ENCODE measurements around the gene HLA-A.

Gene HLA-A

DNA sequence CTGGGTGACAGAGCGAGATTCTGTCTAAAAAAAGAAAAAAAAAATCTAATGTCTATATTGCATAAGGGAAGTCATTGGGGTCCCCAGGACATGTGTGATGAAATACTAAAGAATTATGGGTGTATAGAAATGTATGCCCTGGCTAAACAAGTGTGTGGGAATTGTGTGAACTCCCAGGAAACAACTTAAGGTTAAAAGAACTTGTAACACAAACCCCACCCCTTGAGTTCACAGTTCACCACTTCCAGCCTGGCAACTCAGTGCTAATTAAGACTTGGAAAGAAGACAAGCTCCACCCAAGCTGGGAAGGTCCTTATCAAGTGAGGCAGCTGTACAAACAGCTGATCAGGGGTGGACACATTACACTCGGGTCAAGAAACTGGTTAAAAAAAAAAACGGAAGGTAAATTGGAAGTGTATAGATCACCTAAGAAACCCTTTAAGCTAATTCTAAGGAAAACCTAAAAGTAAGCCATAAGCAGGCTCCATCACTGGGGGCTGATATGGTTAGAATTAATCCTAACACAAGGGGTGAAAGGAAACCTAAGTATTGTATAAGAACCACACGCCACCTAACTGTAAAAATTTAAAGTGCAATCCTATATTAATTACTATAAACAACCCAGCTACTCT lies 25.2 kb downstream of the HLA-A start:
- TF ChIP-seq, protein P1, sequence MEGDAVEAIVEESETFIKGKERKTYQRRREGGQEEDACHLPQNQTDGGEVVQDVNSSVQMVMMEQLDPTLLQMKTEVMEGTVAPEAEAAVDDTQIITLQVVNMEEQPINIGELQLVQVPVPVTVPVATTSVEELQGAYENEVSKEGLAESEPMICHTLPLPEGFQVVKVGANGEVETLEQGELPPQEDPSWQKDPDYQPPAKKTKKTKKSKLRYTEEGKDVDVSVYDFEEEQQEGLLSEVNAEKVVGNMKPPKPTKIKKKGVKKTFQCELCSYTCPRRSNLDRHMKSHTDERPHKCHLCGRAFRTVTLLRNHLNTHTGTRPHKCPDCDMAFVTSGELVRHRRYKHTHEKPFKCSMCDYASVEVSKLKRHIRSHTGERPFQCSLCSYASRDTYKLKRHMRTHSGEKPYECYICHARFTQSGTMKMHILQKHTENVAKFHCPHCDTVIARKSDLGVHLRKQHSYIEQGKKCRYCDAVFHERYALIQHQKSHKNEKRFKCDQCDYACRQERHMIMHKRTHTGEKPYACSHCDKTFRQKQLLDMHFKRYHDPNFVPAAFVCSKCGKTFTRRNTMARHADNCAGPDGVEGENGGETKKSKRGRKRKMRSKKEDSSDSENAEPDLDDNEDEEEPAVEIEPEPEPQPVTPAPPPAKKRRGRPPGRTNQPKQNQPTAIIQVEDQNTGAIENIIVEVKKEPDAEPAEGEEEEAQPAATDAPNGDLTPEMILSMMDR (IDR thresholded peaks at IDR 0.05; ENCODE audit: low read depth, low read length), result peak; percentile 0; the same call in 1 of the 2 replicates
- no peak for DNase-seq (ENCODE audit: extremely low read depth, low read depth)

DNA sequence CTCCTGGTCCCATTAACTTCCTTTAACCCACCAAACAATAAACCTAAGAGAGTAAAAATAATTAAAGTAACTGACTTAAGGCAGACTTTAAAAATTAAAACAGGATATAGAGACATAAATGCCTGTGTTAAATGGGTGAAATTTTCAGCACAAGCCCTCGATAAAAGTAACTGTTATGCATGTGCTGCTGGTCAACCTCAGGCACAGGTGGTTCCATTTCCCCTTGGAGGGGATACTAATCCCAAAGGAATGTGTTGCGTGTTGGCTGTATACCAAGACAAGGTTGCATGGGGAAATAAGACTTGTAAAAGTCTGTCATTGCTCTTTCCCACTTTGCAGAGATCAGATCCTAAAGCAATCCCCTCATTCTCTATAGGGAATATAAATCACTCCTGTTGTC lies 25.8 kb downstream of the HLA-A start:
- TF ChIP-seq, protein P1 (IDR thresholded peaks at IDR 0.05; ENCODE audit: low read depth, low read length), result no peak
- DNase-seq (ENCODE audit: extremely low read depth, low read depth), result no peak

DNA sequence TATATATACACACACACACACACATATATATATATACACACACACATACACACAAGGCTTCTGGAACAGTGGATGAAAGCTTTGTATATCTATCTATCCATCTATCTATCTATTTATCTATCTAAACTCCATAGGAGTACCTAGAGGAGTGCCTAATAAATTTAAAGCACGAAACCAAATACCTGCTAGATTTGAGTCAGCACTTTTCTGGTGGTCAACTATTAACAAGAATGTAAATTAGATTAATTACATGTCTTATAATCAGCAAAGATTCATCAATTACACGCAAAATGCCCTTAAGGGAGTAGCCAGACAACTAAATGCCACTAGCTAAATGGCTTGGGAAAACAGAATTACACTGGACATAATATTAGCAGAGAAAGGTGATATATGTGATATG lies 26.6 kb downstream of the HLA-A start:
- no peak for DNase-seq (ENCODE audit: extremely low read depth, low read depth)
- TF ChIP-seq, protein P1 (IDR thresholded peaks at IDR 0.05; ENCODE audit: low read depth, low read length), result no peak

DNA sequence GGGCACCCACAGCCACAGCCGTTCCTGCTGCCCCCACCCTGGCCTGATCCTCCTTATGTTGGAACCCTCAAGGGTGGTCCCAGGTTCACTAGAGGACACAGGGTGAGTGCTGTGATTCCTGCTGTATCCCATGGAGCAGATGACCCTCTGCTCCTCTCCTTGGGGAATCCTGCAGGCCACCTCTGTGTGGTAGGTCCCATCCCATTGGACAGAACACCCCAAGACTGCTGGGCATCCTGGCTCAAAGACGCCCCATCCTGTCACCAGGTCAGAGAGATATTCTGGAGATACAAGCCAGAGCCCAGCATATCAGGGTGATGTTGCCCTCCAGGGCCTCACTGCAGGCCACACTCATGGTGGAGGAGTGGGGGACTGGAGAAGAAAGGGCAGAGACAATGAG lies 28.4 kb downstream of the HLA-A start:
- TF ChIP-seq, protein P1 (IDR thresholded peaks at IDR 0.05; ENCODE audit: low read depth, low read length), result no peak
- no peak for DNase-seq (ENCODE audit: extremely low read depth, low read depth)

DNA sequence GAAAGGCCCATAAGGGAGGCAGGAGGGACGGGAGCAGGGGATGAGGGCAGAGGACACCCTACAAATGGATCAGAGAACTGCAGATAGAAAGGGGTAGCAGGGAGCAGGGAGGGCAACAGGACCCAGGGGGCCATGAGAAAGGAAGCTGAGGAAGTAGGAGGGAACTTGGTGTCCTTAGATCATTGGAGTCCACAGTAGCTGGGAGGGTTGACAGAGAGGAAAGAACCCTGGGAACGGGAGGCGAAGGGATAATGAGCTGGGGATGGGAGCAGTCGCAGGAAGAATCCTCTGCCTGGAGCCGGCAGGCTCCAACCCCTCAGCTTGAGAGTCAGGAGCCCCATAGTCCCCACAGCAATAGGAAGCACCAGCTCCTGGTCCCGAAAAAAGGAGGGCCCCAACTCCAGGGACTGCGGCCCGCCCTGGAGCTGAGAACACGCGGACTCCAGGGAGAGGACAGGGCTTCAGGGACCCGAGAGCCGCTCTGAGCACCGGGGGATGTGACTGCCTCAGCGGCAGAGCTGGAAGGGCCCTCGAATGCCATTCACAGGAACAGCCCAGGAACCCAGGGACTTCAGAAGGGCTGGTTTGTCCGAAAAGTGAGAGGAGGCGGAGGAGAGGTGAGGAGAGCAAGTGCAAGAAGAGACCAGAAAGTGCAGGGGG lies 32.7 kb downstream of the HLA-A start:
- DNase-seq (ENCODE audit: extremely low read depth, low read depth), result no peak
- TF ChIP-seq, protein P1 (IDR thresholded peaks at IDR 0.05; ENCODE audit: low read depth, low read length), result no peak

DNA sequence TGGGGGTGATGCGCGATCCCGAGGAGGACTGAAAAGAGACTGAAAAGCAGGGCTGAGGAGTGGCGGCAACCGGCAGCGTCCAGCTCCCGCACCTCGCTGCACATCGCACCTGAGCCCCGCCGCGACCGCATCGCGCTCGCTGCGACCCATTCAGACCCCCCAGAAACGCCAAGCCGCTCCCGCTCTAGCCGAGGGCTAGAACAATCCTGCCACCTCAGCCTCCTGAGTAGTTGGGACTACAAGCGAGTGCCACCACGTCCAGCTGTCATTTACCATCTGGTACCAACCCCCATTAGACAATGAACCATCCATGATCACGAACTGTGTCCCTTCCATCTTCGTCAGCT lies 33.2 kb downstream of the HLA-A start:
- TF ChIP-seq, protein P1 (IDR thresholded peaks at IDR 0.05; ENCODE audit: low read depth, low read length), result no peak
- DNase-seq (ENCODE audit: extremely low read depth, low read depth), result no peak

DNA sequence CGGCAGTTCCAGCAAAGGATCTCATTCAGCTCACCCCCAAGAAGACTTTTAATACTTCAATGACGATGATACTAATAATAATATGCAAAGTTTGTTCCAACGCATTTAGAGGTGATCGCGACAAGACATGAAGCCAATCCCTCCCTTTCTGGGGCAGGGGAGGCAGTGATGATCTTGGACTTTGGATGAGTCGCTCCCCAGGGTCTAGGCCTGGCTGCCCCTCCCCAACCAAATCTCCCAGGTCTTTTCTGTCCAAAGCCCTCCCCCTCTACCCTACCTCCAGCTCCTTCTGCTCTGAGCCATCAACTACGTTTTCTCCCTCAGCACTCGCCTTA lies 33.9 kb downstream of the HLA-A start:
- TF ChIP-seq, protein P1 (IDR thresholded peaks at IDR 0.05; ENCODE audit: low read depth, low read length), result no peak

More for the DNA sequence above, 33.9 kb downstream of the HLA-A start:
- DNase-seq (ENCODE audit: extremely low read depth, low read depth), result no peak

Measured in AG09319 (cell line).